IPS DF 4.7 (cell line): Measurements from ENCODE around the gene PARN.

Experiments
- DNase-seq: peaks from one replicate; pipeline ENCODE4 v3.0.0-alpha.2; 2013; ENCODE audit warnings: low spot score; ENCODE audit errors: extremely low read depth

The PARN gene

DNA sequence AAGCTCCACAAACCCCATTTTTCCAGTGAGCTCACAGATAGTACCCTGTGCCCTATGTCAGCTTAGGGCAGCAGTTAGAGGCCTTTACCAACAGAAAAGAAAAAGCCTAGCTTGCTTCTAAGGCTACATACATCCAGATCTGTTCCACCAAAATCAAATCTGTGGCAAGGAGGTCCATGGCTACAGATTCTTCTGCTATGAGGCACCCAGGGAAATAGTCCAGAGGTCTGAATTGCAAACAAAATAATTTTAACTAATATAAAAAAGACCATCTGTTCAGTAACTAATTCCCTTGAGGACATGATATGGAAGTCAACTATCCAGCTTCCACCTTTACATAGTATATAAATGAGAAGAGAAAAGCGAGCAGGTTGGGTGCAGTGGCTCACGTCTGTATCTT is 129.3 kb downstream of the PARN start:
- no peak for DNase-seq

DNA sequence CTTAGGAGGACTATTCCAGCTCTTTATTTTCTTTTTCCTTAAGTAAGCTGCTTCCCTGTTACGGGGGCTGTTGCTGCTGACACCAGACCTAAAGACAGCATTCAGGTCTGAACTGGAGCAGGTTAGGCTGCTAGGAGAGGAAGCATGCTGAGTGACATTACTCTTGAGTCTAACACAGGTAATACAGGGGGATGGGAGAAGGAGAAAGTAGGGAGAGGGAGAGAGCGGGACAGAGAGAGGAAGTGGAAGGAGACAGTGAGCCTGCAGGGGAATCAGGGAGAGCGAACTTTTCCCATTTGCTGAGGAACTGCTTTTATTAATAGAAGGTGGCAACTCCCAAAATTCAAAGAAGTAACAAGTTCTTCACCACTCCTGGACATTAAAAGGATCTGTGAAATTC is 130.9 kb downstream of the PARN start:
- DNase-seq, result no peak

DNA sequence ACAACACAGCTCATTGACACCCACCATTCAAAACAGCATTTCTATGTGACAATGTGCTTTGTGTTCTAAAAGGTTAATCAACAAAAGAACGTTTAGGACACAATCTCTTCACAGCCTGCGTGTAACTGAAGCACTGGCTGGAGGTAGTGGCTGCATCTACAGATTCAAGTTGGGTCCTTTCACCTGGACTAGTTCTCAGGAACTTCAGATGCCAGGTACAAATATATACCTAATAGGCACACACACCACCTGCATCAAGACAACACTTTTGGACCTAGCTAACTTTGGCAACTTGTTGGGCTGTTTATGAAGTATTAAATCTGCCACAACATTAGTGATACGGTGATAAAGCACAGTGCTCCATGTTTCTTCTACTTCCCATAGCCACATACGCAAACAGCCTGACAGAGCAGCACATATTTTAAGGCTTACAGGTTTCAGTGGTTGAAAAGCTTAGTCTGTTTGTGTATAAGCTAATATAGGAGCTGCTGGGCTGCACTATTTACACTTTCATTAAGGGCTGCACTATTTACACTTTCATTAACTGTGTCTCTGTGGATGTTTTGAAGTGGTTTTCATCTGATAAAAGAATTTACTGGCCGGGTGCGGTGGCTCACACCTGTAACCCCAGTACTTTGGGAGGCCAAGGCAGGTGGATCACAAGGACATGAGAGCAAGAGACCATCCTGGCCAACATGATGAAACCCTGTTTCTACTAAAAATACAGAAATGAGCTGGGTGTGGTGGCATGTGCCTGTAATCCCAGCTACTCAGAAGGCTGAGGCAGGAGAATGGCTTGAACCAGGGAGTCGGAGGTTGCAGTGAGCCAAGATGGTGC is 132.6 kb downstream of the PARN start:
- DNase-seq, result no peak

DNA sequence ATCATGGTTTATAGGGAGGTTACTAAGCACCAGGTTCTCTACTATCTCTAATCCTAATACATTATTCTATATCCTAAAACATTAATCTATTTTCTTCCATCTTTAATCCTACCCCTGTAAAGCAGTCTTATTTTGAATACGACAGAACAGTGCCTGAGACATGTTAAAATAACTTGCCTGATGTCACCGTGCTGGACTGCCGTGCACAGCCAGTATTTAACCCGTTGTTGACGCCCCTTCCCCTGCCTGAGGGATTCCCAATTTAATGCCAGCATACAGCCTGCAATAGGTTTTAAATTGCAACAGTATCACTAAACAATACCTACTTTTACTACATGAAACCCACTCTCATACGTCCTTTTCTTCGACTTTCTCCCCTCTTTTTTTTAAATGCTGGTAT is 133.3 kb downstream of the PARN start:
- DNase-seq, result no peak

DNA sequence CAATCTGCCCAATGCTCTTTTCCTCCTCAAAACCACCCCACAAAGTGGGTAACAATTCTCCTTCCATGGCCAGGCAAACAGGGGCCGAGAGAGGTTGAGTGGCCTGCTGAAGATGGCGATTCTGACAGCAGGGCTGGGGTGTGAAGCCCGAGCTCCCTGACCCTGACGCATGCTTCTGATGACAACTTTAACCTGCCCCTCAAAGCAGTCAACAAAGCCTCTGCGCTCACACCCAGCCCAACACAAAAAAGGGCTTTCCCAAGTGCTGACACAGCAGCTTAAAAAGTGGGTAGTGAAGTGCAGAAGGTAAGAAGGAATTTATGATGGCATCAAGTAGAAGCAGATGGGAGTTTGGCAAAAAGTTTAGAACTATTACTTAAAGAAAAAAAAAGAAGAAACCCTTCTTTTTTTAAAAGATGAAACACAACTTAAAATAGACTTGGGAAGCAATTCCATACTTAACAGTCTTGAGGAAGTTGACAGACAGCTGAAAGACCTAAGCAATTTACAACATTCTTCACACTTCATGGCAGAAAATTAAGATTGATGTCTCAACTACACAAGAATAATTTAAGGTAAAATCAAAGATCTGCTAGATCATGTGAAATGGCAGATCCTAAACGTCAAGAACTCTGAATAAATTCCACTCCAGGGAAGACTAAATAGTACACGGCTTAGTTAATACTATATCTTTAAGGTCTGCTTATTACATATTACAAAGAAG is 133.9 kb downstream of the PARN start:
- no peak for DNase-seq

DNA sequence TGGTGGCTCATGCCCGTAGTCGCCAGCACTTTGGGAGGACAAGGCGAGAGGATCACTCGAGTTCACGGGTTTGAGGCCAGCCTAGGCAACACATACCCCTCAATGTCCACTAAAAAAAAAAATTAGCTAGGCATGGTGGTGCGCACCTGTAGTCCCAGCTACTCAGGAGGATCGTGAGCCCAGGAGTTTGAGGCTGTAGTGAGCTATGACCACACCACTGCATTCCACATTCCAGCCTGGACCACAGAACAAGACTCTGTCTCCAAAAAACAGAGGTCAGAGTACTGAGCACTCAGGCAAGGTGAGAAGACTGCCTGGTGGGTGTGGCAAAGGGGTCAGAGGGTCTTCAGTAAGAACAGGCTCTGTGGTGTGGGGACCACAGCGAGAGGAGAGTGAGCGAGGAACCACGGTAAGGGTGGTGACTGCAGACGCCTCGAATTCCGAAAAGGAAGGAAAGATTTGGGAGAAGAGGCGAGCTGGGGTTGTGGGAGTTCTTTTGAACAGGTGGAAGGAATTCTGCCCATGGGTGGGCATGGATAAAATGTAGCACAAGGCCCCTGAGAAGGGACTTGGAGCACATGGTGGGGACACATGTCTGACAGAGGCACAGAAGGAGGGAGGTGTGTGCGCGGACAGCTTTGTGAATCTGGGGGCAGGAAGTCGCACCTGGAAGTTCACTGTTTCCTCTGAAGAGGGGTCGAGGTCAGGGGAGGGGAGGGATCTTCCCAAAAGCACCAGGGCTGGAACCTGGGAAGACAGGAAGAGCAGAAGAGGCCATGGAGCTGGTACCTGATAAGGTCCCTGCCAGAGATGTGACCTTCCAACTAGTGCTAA is 134.6 kb downstream of the PARN start:
- DNase-seq, result no peak

DNA sequence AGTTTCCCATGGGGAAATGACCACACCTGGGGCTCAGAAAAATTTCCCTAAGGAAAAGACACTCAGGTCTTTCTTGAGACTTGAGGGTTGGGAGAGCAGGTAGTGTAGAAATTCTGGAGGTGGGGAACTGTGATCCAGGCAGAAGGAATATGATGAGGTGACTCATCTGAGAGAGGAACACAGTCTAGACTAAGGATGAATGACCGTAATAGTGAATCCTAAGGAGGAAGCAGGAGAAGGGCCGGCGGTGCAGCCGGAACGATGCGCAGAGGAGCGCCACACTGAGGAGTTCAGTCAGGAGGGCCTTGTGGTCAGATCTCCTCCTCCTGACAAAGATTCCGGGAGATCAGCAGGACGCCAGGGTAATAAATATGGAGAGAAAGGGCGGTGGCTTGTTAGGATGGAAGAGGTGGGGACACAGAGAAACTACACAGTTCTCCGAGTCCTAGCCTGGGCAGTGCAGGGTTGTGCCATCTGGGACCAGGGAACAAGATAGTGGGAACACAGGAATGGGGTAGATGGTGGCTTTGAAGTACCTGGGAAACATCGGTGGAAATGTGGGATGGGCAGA is 135.6 kb downstream of the PARN start:
- DNase-seq, result no peak

DNA sequence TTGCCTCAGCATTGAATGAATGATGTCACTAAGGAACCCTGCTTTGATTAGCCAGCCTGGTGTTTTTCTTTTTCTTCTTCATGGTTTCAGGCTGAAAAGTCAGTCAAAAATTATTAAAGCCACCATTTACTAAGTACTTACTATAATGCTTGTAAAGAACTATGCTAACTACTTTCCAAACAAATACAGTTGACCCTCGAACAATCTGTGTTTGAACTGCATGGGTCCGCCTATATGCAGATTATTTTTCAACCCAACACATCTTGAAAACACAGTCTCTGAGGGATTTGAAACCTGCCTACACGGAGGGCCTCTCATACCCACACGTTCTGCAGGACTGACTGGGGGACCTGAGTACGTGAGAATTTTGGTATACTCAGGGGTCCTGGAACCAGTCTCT is 136.3 kb downstream of the PARN start:
- no peak for DNase-seq

DNA sequence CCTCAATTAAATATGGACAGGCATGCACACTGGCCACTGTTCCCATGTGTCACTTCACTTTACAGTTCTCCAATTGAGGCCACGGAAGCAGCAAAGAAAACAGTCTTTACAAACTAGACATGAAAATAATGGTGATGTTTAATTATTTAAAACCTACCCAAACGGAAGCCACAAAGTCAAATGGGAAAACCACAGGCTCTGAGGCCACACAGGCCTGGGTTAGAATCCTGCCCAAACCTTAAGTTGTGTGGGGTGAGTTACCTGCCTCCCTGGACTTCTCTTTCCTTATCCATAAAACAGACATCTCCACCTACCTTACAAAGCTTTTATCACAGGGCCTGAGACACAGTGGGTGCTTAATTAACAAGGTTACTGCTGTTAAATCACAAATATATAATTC is 137.4 kb downstream of the PARN start:
- DNase-seq, result no peak

DNA sequence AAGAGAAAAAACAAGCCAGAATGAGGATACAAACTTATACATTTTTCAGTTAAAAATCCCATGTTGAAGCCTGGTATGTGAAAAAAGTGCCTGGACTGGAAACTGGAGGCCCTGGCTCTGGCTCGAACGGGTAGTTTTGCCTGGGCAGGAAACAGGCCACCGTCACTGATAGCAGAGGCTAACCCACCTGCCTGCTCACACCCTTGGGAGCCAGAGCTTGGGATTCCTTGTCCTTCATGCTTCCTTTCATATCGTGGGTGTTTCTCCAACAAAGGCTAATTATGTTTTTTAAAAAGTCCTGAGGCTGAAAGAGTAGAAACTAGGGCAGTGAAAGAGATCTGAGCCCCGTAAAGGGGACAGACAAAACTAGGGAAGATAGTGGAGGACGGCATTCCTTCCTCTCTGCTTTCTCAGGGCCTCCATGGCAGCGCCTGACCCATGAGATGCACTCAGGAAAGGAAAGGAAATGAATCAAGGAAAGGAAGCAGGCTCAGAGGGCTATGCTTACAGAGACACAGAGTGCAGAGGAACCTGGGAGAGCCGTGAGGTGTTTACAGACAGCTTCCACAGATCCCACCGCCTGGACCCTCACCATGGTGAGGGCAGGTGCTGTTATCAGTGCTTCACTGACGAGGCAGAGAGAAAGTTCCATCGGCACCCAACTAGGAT is 138.1 kb downstream of the PARN start:
- no peak for DNase-seq

DNA sequence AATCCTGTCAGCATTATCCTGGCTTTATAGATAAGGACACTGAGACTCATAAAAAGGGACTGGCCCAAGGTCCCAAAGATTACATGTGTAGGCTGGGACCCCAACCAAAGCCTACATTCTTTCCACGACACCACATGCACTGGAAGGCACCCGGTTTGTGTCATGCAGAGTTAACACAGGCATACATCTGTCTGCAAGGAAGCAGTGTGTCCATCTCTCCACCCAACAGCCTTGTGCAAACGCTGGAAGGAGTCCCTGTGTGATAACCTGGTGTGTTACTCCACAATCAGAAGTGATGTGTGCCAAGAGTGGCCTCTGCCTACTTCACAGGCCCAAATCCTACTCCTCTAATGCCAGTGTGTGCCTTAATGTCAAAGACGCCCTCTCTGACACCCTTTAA is 139.8 kb downstream of the PARN start:
- no peak for DNase-seq

DNA sequence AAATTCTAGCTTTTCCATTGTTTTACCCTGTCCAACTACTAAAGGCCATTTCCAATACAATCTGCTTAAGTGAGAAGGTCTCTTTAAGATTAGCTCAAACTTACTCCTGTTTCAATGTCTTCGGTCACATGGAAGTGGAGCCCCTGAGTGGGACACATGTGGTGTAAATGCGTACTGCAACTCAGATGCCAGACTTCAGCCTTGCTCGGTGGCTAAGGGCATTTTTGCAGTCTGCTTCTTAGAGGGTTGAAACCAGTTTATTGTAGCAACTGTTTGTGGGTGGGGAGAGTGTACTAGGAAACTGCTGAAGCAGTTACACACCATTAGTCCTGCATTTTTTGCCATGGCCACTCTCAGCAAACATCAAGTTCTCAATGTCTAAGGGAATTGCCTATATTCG is 140.6 kb downstream of the PARN start:
- DNase-seq, result no peak

DNA sequence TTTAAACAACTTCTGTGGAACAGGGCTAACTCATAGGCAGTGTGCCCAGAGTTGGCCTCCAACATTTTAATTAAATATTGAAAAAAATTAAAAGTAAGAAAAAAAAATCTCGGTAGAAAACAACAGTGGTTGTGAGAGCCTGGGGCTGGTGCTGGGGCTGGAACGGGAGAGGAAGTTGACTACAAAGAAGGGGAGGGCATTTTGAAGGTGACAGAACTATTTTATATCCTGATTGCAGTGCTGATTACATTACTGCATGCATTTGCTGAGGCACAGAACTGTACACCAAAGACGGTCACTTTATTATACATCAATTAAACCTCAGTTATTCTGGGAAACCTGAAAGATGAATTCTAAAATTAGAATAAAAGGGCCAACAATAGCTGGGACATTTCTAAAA is 142.5 kb downstream of the PARN start:
- DNase-seq, result no peak

DNA sequence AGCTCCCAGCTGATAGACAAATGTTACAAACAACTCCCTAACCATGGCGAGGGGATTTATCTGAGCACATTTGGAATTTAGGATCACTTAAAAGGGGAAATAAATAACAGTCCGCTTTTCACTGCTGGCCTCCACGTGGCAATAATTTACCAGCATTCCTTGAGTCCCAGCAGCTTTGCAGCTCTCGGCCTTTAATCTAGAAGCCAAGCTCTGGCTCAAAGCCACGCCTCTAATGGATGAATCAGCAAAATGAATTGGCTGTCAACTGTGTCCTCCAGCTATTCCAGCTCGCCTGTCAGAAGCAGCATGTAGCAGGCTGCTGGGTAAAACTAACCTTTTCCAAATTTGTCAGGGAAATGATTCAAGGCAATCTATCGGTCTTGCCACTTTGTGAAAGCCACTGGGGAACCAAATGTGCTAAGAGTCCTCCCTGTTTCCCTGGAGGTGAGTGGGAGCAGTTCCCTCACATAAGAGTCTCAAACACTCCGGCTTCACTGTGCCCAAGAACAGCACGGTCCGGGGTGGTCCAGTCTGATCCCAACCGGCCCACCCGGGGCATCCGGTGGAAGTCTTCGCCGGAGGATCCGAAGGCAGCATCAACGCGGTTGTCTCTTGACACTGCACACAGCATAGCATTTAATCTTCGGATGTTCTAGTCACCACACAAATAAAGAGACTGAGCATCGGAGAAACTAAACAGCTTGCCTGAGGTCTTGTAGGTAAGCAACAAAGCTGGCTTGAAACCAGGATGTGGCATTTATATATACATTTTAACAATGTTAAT is 143.3 kb downstream of the PARN start:
- no peak for DNase-seq

DNA sequence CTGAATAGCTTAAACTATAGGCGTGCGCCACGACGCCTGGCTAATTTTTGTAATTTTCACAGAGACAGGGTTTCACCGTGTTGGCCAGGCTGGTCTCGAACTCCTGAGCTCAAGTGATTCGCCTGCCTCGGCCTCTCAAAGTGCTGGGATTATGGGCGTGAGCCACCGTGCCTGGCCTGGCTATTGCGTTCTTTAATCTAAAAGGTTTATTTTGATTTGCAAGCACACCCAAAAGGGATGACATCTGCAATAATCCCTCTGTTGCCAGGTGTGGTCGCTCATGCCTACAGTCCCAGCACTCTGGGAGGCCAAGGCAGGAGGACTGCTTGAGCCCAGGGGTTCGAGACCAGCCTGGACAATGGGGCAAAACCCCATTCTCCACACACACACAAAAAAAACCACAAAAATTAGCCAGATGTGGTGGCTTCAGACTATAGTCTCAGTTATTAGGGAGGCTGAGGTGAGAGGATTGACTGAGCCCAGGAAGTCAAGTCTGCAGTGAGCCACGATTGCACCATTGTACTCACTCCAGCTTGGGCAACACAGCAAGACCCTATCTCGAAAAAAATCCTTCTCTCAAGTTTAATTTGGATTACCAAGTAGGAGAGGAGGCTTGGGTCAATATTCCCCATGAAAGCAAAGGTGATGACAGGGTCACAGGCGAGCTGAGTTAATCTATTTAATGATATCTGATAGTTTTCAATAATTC is 144.1 kb downstream of the PARN start:
- no peak for DNase-seq

DNA sequence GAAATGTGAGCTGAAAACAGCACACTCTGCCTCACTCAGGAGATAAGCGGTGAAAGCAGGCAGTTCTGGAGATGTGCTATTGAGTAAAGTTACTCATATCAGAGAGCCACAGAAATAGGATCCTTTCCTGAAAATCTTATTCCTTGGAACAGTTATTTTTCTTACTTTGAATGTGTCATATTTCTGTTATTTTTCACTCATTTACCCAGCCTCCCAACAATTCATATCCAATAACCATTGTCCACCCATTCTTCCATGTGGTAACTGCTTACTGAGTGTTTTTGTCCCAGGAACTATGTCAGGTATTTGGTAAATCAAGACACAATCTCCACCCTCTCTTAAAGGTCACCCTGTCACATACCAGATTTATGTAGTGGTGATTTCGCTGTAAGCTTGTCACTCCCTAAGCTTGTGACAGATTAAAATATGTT is 144.9 kb downstream of the PARN start:
- no peak for DNase-seq

DNA sequence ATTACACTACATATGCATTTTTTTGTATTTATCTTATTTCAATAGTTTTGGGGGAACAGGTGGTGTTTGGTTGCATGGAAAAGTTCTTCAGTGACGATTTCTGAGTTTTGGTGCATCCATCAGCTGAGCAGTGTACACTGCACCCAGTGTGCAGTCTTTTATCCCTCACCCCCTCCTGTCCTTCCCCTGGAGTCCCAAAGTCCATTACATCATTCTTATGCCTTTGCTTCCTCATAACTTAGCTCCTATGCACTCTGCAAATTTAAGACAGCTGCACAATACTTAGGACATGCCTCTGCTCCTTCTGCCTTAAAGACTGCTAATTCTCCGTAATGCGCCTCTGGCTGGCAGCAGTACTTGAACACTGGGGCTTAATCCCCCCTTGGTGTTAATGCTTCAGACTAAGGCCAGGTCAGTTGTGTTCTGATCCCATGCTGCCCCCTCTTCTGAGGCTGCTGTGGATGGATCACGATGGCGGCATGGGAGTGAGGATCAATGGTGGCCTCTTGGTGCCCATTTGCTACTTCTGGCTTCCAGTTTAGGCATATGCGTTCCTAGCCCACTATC is 146.2 kb downstream of the PARN start:
- DNase-seq, result no peak

DNA sequence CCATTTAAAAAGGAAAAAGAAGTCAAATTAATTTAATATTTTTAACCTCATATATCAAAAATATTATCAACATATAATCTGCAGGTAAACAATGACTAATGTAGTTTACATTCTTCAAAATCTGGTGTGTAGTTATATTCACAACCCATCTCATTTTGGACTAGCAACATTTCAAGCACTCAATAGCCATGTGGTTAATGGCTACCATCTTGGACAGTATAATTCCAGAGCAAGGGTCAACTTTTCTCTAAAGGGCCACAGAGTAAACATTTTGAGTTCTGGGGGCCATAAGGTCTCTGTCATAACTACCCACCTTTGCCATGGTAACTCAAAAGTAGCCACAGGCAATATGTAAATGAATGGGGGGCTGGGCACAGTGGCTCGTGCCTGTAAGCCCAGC is 153.9 kb downstream of the PARN start:
- DNase-seq, result no peak

DNA sequence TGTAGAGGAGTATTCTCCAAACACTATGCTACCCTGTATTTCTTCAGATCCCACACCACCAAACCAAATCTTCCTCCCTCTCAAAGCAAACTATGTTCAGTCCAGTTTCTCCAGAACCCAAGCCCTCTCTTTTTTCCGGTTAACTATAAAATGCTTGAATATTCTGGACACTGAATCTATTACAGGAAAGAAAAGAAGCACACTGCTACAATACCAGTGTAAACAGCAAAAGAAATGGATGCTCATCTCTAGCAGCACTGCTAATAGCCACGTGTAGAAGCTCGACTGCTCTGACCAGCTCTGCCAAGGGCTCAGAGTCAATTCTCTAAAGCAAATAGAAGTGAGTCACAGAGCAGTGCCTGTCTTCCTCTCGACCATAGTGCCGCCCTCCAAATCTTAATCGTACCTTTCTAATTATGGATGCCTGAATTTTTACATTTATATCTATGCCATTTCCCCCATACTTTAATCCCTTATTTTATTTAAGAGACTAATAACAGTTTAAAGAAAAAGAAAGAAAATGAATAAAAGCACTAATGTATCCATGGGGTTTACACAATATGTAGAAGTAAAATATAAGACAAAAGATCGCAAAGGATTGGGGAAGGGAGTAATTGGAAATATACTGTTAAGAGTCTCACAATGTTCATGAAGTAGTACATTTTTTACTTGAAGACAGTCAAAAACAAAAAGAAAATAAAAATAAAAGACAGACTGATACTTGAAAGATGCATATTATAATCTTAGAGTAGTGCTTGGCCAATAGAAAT is 154.5 kb downstream of the PARN start:
- DNase-seq, result no peak
